Embryonic facial prominence (tissue), 1 donor: ENCODE results near the gene CREB5.
"Not testable (repeated sequence)": the region's sequence is repeated elsewhere in the genome, so short reads cannot be mapped to it uniquely, and the experiment has no call there.

Experiments
- DNase-seq: peaks from one replicate; pipeline ENCODE4 v3.0.0-alpha.2; 2016; ENCODE audit errors: extremely low spot score

Gene CREB5

DNA sequence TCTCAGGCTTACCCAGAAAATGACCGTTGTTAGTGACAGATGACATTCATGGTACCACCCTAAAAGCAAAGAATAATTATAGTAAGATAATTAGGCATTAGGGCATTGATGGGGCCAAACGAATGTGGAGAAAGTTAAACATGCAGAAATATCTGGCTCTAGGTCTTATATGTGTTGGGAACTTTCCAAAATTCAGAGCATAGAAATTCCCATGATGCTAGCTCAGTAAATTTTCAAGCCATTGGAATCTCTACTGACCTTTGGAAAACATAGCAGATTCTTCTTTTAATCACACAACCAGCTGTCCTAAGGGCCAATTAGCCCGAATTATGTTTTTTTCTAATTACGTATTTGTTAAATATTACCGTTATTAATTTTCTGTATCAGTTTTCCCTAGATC lies 136.1 kb downstream of the CREB5 start:
- DNase-seq: no peak

DNA sequence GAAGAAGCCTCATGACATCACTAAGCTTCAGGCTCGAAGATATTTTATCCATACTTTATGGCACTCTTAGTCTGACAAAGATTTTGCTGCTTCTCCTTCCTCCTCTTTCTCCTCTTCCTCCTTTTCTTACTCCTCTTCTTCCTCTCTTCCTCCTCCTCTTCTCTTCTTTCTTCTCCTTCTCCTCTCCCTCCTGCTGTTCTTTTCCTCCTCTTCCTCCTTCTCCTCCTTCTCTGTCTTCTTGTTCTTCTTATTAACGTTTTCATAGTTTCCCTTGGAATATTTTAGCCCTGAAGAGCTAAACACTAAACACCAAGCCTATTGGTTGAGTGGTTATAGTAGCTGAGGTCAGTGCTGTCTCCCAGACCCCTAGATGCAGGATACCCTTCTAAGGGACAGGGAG lies 137.7 kb downstream of the CREB5 start:
- no peak for DNase-seq

DNA sequence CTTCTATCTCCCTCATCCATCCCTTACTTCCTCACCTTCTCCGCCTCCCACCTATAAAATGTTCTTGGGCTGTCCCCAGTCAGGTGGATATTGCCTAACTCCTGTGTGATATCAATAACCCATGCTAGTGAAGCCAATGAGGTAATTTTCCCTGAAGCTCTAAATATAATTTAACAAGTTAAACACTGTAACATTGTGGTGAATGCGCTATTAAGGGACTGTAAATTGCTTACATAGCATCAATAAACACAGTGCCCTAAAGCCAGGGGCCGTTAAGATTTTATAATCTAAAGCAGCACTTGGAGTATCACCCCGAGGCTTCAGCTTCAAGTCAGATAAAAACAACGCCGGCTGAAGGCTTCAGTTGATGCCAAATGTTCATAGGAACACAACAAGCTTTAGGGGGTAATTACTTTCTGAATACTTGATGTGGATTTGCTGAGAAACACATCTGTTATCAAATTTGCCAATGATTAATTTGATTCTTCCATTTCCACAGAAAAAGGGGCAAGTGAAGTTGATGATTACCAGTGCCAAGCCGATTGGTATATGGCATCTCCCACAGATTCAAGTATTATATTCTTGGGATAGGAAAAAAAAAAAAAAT lies 138.4 kb downstream of the CREB5 start:
- DNase-seq: no peak

DNA sequence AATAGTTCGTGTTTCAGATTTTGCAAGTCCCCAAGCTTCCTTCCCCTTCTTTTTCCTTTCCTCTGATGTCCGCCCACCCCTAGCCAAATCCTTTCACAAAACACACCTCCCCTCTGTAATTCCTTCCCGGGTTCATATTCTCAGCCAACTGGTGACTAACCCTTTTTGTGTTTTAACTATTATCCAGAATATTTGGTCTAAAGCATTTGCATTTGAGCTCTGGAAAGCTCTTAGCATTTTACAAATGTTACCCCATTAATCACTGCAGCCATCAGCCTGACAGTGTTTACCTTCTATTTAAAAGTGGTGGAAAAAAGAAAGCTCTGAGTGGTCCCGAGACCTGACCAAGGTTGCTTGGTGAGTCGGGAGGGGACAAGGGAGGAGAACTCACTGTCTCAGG lies 139.0 kb downstream of the CREB5 start:
- DNase-seq: no peak

DNA sequence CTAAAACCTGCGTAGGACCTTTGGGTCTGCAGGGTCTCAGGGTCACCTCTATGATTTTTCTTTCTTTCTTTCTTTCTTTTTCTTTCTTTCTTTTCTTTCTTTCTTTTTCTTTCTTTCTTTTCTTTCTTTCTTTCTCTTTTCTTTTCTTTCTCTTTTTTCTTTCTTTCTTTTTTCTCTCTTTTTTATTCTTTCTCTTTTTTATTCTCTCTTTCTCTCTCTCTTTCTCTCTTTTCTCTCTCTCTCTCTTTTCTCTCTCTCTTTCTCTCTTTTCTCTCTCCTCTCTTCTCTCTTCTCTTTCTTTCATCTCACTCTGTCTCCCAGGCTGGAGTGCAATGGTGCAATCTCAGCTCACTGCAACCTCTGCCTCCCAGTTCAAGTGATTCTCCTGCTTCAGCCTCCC lies 139.4 kb downstream of the CREB5 start:
- not testable (repeated sequence) for DNase-seq

DNA sequence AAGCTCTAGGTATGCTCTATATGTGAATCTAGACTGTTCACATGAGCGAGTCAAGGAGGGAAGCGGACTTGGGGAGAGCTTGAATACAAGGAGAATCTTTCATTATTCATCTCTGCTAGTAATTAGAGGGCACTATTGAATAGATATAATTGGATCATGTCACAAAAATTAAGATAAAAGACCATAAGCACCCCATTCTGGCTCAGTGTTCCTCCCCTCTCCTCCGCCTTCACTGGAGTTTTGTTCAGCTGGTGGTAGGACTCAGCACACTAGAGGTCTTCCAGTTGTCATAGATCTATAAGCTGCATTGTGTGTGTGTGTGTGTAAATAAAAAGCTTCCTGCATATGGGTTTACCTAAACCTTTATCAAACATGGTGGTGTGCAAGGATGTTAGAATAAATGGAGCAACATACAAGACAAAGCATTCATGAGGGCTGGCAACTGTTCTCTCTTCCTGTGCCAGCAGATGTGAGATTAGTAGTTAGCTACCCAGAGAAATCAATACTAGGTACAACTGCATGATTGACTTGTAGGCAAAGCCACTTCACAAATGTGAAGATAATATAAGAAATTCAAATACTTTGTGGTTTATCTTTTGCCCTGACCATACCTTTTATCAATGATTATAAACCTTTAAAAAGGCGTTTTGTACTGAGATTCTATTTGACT lies 142.6 kb downstream of the CREB5 start:
- no peak for DNase-seq

DNA sequence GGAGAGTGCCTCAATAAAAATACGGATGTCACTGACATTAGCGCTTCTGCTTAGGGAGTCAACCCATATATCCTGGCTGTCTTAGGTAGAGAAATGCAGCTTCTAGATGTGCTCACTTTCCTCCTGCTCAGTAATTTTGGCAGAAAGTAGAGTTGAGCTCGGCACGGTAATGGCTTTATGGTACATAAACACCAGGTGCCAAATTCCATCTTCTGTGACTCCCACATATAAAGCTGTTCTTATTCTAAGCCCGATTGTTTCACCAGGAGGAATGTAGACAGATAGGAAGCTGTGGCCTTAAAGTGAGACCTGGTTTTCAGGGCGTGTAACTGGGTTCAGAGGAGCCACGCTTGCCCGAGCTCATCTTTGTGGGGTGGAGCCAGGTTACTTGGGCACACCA lies 143.7 kb downstream of the CREB5 start:
- DNase-seq: no peak

DNA sequence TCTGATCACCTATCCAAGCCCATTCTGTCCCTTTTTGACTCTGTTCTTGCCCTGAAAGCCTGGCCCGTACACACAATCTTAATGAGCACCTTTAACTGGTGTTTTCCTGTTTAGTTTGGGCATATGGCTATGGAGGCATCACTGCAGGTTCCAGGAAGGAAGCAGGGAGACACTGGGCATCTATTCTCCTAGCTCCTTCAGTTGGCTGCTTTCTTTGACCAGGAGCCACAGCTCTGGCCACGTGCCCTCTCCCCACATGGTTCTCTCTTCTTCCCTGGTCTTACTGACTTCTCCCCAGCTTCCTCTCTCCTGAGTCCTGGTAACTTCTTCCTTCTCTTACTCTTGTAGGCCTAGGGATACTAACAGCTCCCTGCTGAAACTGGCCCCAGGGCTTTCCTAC lies 144.4 kb downstream of the CREB5 start:
- DNase-seq: no peak

DNA sequence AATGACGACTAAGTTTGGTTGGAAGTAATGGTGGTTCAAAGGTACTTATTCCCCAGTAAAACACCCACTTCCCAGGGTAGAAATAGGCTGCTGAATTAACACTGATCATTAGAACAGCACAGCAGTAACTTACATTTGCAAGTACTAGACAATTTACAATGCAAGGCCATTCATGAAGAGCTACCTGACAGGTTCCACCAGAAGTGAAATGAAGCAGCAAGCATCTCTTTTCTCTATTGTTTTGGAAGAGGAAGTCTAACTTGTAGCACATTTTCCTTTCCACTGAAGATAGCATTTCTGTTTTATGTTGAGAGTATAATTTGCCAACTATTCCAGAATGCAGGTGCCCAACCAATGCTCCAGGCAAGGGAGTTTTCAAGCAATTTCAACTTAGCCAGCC lies 145.9 kb downstream of the CREB5 start:
- DNase-seq: no peak

DNA sequence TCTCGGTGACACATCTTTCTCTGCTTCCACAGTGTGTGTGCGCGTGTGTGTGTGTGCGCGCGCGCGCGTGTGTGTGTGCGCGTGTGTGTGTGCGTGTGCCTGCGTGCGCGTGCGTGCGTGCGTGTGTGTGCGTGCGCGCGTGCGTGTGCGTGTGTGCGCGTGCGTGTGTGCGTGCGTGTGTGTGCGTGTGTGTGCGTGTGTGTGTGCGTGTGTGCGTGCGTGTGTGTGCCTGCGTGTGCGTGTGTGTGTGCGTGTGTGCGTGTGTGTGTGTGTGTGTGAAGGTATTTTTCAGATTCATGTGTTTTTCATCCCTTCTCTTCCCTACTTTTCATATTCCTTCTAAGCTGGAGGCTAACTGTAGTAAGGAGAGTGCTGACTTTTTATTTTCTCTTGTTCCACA lies 148.4 kb downstream of the CREB5 start:
- no peak for DNase-seq

DNA sequence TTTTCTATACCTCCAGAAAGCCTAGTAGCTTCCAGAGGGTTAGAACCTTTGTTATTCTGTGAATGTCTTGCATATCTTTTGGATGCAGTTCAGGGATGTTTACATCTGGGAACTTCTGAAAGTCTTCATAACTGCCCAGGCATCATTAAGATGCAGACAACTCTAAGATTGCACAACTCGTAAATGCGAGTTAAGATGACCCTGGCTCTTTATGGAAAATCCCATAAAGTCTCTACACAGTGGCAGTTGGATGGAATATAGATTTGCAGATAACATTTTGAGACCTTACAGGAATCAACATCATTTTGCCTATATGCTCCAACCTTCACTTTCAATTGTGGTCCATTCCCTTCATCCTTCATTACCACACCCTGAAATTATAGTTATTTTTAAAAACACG lies 151.7 kb downstream of the CREB5 start:
- DNase-seq: no peak

DNA sequence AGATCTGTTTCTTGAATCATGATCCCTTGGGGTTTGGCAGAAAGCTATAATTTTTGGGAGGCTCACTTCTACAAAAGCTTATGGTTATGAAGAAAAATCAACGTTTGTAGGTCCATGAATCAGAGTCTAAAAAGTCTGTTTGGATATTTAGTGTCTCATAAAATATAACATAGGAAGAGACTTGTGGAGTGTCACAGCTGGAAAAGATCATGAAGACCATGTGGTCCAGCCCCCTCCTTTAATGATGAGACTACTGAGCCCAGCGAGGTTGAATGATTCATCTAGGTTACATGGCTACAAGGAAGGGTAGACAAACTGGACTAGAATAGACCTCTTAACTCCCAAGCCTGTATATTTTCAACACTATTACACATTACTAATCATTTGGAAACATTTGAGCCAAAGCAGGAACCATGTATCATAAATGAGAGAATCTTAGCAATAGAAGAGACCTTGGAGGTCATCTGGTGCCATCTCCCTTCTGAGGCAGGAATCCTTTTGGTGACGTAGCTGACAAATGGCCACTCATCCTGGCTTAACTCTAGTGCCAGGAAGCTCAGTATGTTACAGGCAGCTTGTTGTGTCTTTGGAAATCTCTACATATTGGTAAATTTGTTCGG lies 152.5 kb downstream of the CREB5 start:
- no peak for DNase-seq

DNA sequence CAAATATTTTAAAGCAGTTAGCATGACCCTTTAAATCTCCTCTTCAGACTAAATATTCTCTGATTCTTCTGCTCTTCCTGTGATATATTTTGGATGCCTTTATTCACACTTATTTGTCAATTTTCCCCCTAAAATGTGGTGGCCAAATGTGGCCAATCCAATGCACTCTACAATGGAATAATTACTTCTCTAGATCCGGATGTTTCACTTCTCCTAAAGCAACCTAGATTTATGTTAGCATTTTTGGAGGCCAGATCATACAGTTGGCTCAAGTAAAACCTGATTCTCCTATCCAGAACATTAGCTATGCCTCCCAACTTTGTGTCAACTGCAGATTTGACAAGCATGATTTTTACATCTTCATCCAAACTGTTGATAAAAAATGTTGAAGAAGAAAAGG lies 153.7 kb downstream of the CREB5 start:
- DNase-seq: no peak

DNA sequence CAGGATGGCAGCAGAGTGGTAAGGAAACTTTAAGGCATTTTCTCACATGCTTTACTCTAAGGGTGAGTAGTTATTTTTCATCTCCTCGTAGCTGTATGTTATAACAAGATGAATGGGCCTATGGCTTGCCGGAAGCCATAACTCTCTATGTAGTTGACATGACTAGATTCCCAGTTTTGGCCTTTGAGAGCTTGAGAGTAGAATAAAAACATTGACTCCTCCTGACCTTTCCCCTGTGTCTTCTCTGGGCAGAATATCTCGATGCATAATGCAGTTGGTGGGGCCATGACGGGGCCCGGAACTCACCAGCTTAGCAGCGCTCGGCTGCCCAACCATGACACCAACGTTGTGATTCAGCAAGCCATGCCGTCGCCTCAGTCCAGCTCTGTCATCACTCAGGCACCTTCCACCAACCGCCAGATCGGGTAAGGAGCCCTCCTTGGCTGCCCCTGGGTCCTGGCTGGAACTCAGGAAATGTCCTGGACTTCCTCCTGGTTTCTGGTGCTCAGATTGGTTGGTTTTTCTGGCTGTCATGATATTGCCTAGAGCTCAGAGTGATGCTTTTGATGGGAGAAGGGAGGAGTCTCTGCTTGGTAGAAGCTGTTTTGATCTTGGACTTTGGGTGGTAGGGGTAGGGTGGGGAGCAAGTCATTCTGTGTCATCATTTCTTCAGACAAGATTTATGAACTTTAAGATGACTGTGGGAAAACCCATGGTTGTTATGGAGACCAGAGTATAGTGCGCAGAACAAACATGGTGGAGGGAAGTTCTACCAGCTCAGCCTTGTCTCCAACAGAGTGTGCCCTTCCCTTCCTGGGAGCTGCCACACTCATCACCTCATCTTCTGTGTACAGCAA lies 158.0 kb downstream of the CREB5 start:
- DNase-seq: no peak

DNA sequence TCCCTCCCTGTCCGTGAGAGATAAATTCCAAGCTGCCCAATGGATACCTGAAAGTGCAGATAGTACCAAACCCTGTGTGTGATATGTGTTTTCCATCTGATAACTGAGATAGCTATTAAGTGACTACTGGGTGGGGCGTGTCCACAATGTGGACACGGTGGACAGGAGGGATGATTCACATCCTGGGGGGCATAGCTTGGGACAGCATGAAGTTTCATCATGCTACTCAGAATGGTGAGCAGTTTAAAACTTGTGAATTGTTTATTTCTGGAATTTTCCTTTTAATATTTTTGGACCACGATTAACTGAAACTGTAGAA lies 158.6 kb downstream of the CREB5 start:
- DNase-seq: no peak

DNA sequence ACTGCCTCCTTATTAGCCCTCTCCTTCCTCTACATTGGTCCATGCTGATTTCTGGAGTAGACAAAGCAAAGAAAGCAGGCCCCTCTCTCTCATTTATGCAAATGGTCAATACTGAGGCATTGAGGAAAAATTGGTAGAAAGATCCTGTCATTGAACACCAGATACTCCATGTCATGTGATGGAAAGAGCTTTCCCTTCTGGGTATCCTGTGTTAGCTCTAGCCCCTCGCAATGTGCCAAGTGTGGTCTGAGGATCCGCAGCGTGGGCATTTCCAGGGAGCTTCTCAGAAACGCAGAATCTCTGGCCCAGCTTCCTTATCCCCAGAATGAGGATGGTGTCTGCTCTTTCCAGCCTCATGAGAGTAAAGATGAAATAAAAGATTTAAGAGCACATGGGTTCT lies 159.1 kb downstream of the CREB5 start:
- DNase-seq: no peak

DNA sequence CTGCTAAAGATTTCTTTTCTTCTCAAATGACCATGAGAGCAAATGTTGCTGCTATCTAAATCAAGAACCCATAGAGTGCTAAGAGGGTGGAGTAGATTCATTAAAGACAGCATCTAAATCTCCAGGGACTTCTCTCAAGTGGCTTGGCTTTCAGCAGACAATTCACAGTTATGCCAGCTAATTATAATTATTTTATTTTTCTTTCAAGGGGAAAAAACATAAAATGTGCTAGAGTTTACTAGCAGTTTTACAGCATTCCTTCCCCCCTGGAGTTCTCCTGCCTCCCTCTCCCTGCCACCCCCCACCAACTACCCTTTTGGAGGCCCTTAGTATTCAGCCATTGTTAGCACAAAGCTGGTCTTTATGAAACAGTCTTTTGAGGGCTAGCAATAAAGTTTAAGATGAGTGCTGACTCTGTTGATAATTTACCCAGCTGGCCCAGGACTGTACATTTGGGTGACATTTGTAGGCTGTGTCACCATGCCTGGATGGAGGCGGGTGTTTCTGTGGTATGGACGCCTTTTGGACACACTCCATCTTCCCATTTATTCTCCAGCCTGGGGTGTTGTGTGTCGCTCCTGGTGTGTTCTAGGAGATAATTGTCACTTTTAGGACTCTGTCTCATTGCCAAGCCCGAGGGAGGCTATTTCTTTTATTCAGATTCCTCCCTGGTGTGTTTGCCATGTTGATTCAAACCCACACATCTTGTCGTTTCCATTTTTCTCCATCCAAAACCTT lies 160.2 kb downstream of the CREB5 start:
- DNase-seq: no peak

DNA sequence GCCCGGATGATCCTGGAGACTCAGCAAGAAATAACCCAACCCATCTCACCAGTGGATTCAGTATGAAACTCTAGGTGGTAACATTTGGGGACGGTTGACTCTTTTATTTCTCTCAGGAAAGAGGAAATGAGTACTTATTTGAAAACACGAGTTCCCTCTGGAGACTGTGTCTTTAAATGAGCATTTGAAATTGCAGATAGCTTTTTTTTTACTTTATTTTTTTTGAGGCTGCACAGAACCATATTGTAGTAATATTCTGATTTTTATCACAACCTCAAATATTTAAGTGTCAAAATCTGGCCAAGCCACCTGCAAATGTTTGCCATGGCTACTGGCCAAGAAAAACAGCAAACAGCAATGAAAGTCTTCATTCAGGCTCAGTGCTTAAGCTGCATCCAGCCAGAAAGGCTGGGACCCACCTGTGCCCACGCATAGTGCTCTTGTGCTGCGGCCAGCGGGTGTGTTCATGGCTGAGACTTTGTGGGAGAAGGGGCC lies 160.8 kb downstream of the CREB5 start:
- peak; percentile 45 for DNase-seq

DNA sequence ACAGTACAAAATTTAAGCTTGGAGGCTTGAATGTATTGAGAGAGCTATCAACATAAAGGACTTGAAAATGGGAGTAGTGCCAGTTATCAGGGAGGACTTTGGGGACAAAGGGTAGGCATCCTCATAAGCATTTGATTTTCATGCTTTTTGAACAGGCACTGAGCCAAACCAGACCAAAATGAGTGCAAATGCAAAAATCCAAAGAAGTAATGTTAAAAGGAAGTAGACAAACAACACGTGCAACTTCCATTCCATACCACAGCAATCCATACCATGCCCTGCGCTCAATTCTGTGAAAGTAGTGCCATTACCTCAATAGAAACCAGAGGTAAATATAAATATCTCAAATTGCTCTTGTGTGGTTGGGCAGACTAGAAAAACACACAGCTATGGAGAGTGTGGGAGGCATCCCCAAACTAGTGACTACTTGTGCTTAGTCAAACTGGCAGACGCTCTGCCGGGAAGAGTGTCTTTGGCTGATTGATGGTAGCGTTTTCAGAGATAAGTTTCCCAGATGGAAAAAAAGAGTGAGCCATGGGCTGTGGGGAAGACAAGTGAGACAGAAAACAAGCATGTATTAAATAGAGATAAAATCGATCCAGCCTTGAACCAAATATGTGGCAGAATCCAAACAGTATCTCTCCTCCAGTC lies 161.5 kb downstream of the CREB5 start:
- peak; percentile 57 for DNase-seq

DNA sequence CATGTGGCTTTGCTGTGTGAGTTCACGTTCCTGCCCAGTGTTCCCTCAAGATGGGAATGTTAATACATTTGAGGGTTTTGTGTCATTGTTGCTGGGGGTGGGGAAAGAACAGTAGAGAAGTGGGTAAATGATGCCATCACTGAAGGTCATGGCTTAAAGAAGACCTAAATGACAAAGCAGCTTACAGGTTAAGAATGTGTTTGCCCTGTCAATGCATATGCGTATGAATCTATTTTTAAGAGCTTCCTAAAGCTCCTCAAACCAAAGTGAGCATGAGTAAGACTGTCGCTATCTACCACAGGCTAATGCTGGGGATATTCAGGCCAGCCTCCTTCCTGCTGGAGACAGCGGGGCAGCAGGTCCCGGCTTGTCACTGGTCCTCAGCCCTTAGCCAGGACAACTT lies 162.9 kb downstream of the CREB5 start:
- DNase-seq: no peak

DNA sequence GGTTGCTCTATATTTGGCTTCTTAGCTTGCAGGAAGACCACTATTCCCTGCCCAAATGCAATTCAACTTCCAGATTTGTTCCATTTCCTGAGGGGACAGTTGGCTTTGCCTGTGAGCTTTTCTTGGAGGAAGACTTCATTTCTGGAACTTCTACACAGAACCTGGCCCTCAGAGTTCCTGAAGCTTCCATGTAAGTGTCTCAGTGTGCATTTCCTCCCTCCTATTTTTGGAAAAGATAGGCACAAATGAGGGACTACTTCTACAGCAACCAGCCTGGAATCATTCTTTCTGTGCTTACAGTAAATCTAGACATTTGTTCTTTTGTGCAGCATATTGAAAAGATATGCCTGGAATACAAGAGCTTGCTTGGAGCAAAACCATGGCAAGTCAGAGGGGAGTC lies 164.3 kb downstream of the CREB5 start:
- DNase-seq: no peak
